ENCODE results near the gene THAP7.

THAP7 gene

DNA sequence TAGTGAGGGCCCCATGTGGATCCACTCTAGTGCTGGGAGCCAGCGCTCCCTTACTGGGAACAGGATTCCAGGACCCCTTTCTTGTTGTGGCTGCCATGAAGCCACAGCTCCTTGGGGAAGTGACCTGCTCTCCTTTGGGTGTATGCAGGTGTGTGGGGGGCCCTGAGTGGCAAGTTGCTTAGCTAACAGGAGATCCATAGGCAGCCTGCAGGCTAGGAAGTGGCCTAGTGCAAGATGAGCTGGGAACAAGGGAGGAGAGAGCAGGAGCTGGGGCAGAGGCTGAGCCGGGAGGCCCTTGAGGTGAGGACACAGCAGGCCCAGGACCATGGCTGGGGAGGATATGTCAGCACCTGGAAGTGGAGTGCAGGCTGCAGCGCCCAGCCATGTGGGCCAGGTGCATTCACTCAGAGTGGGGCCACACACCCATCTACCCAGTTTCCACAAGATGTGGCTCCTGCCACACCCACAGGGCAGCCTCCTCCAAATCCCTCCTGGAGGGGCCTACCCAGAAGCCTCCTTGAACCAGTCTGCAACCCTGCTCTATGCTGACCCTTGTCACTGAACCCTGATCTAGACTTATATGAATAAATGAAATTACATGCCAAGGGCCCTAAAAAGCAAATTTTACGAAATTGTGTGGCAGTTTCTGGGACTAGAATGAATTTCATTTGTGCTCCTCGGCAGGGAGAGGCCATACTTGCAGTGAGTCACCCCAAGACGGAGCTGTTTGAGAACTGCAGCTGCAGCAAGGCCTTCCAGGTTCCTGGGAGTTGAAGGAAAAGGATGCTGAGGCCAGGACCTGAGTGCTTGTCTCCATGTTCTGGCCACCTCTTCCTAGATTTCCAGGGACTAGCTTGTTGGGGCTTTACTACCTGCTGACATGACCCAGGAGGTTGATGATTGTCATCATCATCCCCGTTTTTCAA is 3.2 kb downstream of the THAP7 start:
- Histone ChIP-seq H3K9me3 (no peaks in the 10 kb centered on the region), H3K36me3 (peaks cover 9 to 65% (median 48%) of the 10 kb centered on the region in 3 donors), H3K4me3 (no peak overlapping the region), H3K27ac (no peak overlapping the region), H3K27me3 (no peaks in the 10 kb centered on the region), H3K4me1 (peaks cover 10 to 34% (median 28%) of the 10 kb centered on the region in 4 donors)
- no peak for DNase-seq
- TF ChIP-seq, protein P1, sequence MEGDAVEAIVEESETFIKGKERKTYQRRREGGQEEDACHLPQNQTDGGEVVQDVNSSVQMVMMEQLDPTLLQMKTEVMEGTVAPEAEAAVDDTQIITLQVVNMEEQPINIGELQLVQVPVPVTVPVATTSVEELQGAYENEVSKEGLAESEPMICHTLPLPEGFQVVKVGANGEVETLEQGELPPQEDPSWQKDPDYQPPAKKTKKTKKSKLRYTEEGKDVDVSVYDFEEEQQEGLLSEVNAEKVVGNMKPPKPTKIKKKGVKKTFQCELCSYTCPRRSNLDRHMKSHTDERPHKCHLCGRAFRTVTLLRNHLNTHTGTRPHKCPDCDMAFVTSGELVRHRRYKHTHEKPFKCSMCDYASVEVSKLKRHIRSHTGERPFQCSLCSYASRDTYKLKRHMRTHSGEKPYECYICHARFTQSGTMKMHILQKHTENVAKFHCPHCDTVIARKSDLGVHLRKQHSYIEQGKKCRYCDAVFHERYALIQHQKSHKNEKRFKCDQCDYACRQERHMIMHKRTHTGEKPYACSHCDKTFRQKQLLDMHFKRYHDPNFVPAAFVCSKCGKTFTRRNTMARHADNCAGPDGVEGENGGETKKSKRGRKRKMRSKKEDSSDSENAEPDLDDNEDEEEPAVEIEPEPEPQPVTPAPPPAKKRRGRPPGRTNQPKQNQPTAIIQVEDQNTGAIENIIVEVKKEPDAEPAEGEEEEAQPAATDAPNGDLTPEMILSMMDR (IDR thresholded peaks at IDR 0.05) = no peak
- intact Hi-C loops (cut with DNase I; ENCODE audit: low total_unique reads) = loop anchor here (5.0 kb wide), 1 partner anchor 81 kb away; the partner anchor contains the start of gene CRKL

DNA sequence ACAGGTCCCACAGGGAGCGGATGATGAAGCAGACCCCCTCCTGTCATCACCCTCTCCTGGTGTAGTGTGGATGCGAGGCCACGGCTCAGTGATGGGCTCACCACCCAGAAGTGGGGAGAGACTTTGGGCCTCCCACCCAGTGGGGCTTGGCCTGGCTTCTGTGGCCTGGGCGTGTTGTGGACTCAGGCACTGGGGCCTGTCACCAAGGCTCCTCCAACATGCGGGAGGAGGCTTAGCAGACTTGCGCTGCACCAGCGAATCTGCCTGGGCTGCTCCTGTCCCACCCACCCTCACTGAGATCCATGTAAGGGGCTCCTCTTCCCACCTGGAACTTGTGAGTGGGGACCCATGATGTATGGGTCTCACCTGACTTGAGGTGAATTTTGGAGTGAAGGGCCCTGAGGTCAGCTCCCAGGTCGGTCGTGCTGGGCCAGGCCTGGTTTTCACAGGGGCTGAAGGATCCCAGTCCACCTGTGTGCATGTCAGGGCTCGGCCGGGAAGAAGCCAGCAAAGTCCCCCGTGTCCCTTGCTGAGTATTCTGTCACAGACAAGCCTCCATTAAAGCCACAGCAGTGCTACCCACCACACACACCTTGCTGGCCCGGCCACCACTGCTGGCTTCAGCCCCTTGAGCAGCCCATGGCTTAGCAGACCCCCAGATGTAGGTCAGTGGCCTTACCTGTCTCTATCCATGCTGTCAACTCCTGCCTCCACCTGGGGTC is 4.2 kb downstream of the THAP7 start:
- no peak for DNase-seq
- Histone ChIP-seq H3K4me1 (peaks cover 10 to 24% (median 19%) of the 10 kb centered on the region in 4 donors), H3K27me3 (no peaks in the 10 kb centered on the region), H3K9me3 (no peaks in the 10 kb centered on the region), H3K27ac (no peak overlapping the region), H3K36me3 (peaks cover 13 to 74% (median 58%) of the 10 kb centered on the region in 3 donors), H3K4me3 (no peak overlapping the region)
- TF ChIP-seq, protein P1 (IDR thresholded peaks at IDR 0.05) = no peak
- intact Hi-C loops (cut with DNase I; ENCODE audit: low total_unique reads) = loop anchor here (5.0 kb wide), 1 partner anchor 80 kb away; the partner anchor contains the start of gene CRKL

DNA sequence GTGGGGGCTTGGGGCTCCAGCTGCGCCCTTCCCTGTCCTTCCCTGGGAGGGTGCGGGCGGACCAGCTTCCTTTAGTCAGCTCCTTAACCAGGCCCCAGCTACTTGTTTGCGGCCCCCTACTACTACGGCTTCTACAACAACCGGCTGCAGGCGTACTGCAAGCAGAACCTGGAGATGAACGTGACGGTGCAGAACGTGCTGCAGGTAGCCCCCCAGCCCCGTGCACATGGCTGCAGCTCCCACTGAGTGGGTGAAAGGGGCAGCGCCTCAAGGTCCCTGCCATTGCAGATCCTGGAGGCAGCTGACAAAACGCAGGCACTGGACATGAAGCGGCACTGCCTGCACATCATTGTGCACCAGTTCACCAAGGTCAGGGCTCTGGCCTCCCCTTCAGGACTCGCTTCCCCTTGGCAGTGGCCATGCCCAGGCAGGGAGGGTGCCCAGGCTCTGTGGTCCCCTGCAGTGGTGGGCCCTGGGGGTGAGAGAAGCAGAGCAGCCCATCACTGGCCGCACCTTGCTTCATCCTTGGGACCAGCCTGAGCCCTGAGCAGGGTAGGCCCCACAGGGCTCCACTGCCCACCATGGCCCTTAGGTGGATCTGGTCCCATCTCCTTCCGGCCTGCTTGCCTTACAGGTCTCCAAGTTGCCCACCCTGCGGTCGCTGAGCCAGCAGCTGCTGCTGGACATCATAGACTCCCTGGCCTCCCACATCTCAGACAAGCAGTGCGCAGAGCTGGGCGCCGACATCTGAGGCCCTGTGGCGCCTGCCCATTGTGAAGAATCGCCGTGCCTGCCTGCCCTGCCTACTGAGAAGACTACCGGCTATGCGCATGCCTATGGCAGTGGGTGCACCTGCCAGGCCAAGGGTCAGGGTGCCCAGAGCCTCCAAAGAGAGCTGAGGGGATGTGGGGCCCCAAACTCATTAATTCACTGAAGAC is 5.1 kb downstream of the THAP7 start:
- TF ChIP-seq, protein P1 (IDR thresholded peaks at IDR 0.05) = no peak
- intact Hi-C loops (cut with DNase I; ENCODE audit: low total_unique reads) = loop anchor here (5.0 kb wide), 1 partner anchor 80 kb away; the partner anchor contains the start of gene CRKL
- Histone ChIP-seq H3K27me3 (no peaks in the 10 kb centered on the region), H3K4me3 (no peak overlapping the region), H3K27ac (no peak overlapping the region), H3K4me1 (peaks cover 10 to 24% (median 19%) of the 10 kb centered on the region in 4 donors), H3K36me3 (peaks cover 21 to 83% (median 66%) of the 10 kb centered on the region in 3 donors), H3K9me3 (no peaks in the 10 kb centered on the region)
- DNase-seq = no peak

DNA sequence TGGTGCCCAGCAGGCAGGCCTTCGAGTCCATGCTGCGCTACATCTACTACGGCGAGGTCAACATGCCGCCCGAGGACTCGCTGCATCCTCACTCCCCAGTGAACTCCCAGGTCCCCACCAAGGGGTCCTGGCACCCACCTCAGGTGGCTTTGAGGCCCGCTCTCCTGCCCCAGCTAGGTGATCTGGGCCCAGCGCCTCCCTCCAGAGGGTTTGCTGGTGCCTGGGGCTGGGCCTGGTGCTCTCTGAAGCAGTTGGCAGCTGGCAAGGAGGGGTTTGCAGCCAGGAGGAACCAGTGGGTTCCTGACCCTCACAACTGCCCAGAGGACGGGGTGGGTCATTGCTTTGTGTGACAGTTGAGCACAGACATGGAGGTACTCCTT is 5.9 kb downstream of the THAP7 start:
- H3K36me3 ChIP-seq = peaks cover 25 to 91% (median 75%) of the 10 kb centered on the region in 3 donors
- TF ChIP-seq, protein P1 (IDR thresholded peaks at IDR 0.05) = no peak
- peaks cover 10 to 20% (median 18%) of the 10 kb centered on the region in 4 donors for H3K4me1 ChIP-seq
- no peaks in the 10 kb centered on the region for H3K27me3 ChIP-seq
- no peak overlapping the region for H3K4me3 ChIP-seq
- intact Hi-C loops (cut with DNase I; ENCODE audit: low total_unique reads) = loop anchor here (5.0 kb wide), 1 partner anchor 79 kb away; the partner anchor contains the start of gene CRKL
- DNase-seq = no peak
- H3K9me3 ChIP-seq = no peaks in the 10 kb centered on the region
- no peak overlapping the region for H3K27ac ChIP-seq
